Astrocyte (in vitro differentiated cells and primary cell): ENCODE measurements around the gene SLC8A3.

Experiments used
- CTCF ChIP-seq: IDR thresholded peaks from 2 replicates; pipeline ENCODE4 v1.5.1; 2011; ENCODE audit warnings: low read depth, mild to moderate bottlenecking, inconsistent platforms, low read length, moderate library complexity; ENCODE audit not compliant: insufficient read depth
- EZH2 ChIP-seq: IDR thresholded peaks from 2 replicates; pipeline ENCODE4 v1.6.1; 2012; ENCODE audit warnings: mild to moderate bottlenecking, low read length, inconsistent platforms; ENCODE audit not compliant: insufficient read depth

GRCh38 chr14:70059545-70059944, 129.2 kb downstream of the SLC8A3 start:
- TF ChIP-seq CTCF (no peak), EZH2 (no peak)
